Measurements from ENCODE around the gene RSPO3.

Gene RSPO3

GRCh38 chr6:127164565-127164964 lies 46.1 kb downstream of the RSPO3 start:
- DNase-seq, result no peak

- no peak for DNase-seq
These were observed 54.9 kb downstream of the RSPO3 start for GRCh38 chr6:127173156-127173940.

- no peak for DNase-seq
These were observed 57.7 kb downstream of the RSPO3 start for GRCh38 chr6:127176146-127176545.

DNA sequence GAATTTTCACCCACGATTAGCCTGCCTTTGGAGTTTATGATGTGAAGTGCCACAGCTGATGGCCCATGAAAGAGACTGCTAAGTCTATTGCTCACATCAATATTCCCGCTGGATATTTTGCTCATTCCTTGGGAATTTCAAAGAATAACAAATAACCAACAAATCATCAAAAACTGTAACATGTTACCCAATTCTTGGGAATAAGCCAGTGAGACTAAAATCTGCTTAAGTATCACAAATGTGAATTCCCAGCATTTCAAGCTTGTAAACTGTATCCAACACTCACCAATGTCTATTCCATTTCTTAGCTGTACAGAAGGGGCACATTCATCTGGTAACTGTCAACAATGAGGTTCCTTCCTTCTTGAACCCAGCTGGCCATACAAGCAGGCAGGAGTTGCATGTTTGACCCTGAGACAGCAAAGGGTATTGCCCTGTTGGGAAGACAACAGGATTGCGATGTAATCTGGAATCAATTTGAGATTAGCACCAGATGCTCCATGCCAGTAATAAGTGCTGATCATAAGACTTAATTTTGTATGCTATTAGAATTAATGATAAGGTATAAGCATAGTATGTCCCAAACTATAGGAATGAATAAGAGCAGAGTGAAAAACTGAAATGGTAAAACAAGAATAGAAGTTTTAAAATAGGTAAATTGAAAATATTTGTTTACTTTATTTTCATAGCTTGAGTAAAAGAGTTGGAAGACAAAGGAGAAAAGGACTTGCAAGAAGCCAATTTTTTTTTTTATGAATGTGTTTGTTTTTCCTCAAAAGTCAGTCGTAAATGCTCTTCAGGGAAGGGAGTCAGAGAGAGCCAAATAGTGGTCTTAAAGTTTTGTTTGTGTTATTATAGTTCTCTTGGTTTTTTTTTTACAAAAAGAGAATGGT lies 58.8 kb downstream of the RSPO3 start:
- DNase-seq, result no peak

DNA sequence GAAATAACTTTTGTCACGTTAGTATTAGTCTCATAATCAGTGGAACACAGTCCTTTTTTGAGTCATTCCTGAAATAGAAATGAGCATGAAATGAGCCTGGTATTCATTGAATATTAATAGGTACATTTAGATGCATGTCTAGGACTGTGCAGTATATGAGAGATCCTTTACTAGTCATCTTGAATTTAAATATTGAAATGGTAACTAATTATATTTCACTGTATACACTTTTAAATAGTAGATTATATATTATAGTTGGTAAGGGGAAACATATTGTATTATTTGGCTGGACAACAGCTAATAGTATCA lies 59.4 kb downstream of the RSPO3 start:
- no peak for DNase-seq

GRCh38 chr6:127178746-127179145 lies 60.3 kb downstream of the RSPO3 start:
- no peak for DNase-seq

- no peak for DNase-seq
These were observed 62.0 kb downstream of the RSPO3 start for GRCh38 chr6:127180426-127180825.

- no peak for DNase-seq
These were observed 64.0 kb downstream of the RSPO3 start for GRCh38 chr6:127182501-127182900.

- DNase-seq, result no peak
These were observed 67.0 kb downstream of the RSPO3 start for GRCh38 chr6:127185437-127185995.

DNA sequence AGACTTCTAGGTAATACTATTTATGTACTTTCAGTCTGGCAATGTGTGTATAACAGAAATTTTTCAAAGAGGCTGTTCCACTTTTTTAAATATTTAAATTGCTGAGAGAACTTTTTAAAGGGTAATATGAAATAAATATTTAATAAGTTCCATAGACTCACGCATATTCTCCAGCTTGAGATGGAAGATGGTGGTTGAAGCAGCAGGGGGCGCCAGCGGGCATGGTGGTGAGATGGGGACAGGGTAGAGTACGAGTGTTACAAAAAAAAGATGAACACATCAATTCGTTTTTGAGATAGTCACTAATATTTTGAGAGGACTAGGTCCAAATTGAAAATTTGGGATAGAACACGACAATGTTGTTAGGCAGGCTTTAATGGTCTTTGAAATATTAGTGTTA lies 68.4 kb downstream of the RSPO3 start:
- peak; percentile 43 for DNase-seq

GRCh38 chr6:127188744-127189143 lies 70.3 kb downstream of the RSPO3 start:
- DNase-seq, result no peak

DNA sequence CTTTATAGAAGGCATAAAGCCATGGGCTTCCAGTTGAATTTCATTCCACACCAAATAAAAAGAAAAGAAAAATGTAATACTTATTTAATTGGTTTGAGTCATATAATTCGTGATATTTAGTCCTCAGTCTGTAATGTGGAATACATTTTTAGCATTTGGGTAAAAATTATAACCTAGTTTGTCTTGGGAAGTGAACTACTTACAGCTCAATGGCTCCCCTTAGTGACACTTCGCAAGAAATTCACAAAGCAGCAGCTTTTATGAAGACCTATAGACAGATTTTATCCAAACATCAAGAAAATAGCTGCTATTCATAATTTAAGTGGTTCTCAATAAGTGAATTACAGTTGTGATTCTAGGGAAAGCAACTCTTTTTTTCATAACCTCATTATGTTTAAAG lies 72.1 kb downstream of the RSPO3 start:
- DNase-seq, result no peak

DNA sequence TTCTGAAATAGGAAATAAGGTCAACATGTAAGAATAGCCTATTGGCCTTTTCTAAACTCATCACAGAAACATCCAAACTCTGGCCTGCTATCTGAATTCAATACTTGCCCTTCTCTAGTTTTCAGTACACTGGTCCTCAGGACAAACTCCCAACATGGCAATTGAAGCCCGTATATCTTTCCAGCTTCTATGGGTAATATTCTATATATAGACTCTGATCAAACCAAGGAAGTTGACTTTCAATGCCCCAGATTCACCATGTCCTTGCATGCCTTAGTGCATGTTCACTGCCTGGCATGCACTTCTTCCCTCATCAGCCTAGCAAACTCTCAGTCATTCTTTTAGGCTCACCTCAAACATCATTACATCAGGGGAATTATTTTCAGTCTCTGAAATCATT lies 73.2 kb downstream of the RSPO3 start:
- DNase-seq, result no peak

- DNase-seq, result no peak
These were observed 74.6 kb downstream of the RSPO3 start for GRCh38 chr6:127192911-127193541.

DNA sequence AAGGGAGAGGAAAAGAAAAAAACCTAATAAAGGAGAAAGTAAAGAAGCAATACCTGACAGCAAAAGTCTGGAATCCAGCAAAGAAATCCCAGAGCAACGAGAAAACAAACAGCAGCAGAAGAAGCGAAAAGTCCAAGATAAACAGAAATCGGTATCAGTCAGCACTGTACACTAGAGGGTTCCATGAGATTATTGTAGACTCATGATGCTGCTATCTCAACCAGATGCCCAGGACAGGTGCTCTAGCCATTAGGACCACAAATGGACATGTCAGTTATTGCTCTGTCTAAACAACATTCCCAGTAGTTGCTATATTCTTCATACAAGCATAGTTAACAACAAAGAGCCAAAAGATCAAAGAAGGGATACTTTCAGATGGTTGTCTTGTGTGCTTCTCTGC lies 77.4 kb downstream of the RSPO3 start:
- no peak for DNase-seq

DNA sequence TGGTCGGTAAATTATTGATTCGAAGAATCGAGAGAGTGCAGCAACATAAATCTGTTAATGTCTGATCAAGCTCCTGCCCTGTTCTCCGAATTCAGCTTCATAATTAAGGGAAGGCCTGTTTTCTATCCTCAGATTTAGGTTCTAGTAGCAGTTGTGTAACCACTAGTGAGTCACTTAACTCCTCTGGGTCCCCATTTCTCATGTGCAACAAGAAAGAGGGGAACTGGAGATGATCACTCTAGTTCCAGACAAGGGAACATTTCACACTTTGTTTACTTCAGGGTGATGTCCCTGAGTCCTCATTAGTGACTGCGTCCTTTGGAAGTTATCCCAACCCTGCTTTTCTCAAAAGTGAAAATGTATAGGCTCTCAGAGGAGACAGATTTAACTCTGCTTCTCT lies 80.1 kb downstream of the RSPO3 start:
- no peak for DNase-seq

DNA sequence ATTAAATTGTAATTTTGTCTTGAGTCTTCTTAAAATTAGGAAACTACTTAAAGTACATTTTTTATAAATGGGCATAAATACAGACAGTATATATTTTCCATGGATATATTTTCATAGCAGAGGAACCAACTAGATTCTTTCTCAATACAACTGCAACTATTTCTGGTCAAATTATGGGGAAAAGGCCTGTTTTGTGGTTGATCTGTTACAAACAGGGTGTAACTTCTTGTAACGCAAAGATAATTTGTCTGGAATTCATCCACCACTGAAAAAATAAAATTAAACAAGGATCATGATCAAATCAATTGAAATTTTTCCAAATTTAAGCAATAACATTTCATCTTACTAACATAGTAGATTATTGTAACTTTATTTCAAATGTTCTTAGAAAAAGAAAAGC lies 81.0 kb downstream of the RSPO3 start:
- DNase-seq, result no peak

DNA sequence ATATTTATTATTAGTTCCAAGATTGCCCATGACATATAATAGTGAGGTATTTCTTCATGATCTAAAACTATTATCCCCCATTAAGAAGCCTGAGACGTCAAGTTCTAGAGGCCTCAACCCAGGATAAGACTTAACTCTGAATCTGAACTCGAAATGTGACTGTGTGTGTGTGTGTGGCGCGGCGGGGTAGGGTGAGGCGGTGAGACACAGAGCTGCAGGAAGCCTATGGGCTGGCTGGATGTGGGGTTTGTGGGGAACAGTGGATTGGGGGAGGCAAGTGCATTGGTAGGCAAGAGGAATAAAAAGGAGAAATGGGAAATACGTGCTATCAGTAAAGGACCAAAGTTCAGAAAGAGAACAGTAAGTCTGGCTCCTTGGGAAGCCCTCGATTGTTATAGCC lies 81.6 kb downstream of the RSPO3 start:
- no peak for DNase-seq

DNA sequence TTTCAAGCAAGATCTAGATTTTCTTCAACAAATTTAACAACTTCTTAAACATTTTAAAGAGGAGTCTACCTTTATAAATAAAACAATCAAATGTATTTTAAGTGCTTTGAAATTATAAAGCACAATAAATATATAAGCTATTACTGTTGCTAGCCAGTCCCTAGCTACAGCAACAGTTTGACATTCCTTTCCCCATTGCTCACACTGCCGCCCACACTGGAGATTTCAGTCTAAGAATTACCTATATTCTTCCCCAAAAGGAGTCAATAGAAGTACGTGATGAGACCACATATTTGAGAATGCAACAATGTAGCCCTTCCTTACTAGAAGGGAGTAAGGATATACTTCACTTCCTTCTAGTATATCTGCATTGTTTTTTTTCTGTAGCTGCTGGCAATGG lies 82.8 kb downstream of the RSPO3 start:
- DNase-seq, result no peak

- DNase-seq, result no peak
These were observed 84.2 kb downstream of the RSPO3 start for GRCh38 chr6:127202676-127203075.

- DNase-seq, result no peak
These were observed 85.8 kb downstream of the RSPO3 start for GRCh38 chr6:127204281-127204680.

DNA sequence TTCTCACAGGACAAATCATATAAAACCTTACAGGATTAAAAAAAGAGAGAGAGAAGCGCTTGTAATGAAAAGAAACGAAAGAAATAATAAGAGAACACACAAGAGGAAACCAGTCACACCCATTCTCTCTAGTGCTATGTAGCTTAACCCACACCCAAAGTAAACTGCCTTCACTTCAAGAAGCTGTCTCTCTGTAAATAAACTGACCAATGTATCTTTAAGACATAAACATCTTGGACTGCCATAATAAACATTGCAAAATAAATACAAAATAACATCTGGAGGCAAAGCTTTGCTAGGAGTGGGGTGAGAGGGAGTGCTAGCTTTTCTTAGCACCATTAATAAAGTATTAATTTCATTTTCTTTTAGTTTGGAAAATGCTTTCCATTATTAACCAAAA lies 86.6 kb downstream of the RSPO3 start:
- no peak for DNase-seq

GRCh38 chr6:127206531-127207095 lies 88.1 kb downstream of the RSPO3 start:
- no peak for DNase-seq

Data from activated CD4-positive, alpha-beta T cell treated with anti-CD3 and anti-CD28 coated beads, Interleukin-2, amount 50 U/mL, for 1 hour (primary cell).